Aorta (tissue), 5 donors: ENCODE results near the gene GRM7. TPM values are rescaled to one million over a fixed set of nuclear protein-coding genes. Genes with fewer than 3 reads are reported as not detected.

ENCODE experiments used
- ATAC-seq: fragments of 200-7000 bp; cut with Tn5 transposase; one replicate; pipeline ENCODE4 v1.9.1; 2022; ENCODE audit warnings: moderate library complexity; ENCODE audit not compliant: low FRiP score
- DNase-seq, 2 donors: peaks; one replicate each; pipeline ENCODE4 v3.0.0-alpha.2; 2020
- H3K27ac ChIP-seq, 2 donors: one replicate each; pipeline ENCODE4 v1.5.1; 2013; ENCODE audit warnings: low read length in 2 of 2, mild to moderate bottlenecking in 2 of 2, moderate library complexity in 2 of 2, control low read depth in 1 of 2, inconsistent platforms in 1 of 2, low read depth in 1 of 2
- H3K27me3 ChIP-seq, 2 donors: one replicate each; pipeline ENCODE4 v1.6.1; 2013; ENCODE audit warnings: control low read depth in 1 of 2, low read length in 1 of 2, mild to moderate bottlenecking in 1 of 2, moderate library complexity in 1 of 2; ENCODE audit not compliant: insufficient read depth in 2 of 2, control insufficient read depth in 1 of 2
- H3K36me3 ChIP-seq, 2 donors: one replicate each; pipeline ENCODE4 v1.6.1; 2013; ENCODE audit warnings: control low read depth in 1 of 2, low read length in 1 of 2, mild to moderate bottlenecking in 1 of 2; ENCODE audit not compliant: insufficient read depth in 2 of 2, control insufficient read depth in 1 of 2
- H3K4me1 ChIP-seq, 2 donors: one replicate each; pipeline ENCODE4 v1.6.1; 2013; ENCODE audit warnings: low read length in 2 of 2, control low read depth in 1 of 2, mild to moderate bottlenecking in 1 of 2, moderate library complexity in 1 of 2; ENCODE audit not compliant: insufficient read depth in 2 of 2, control insufficient read depth in 1 of 2
- H3K4me3 ChIP-seq, 2 donors: one replicate each; pipeline ENCODE4 v1.5.1; 2013; ENCODE audit warnings: low read length in 2 of 2, control low read depth in 1 of 2, mild to moderate bottlenecking in 1 of 2
- H3K9me3 ChIP-seq: one replicate; pipeline ENCODE4 v1.6.1; 2013; ENCODE audit warnings: mild to moderate bottlenecking, low read length; ENCODE audit not compliant: control insufficient read depth
- WGBS, 2 donors: extraction: QIAGEN DNeasy Blood & Tissue Kit; methylation state at CpG; one replicate each; pipeline ENCODE4 v1.1.7; 2013; 5-methylcytosine and 5-hydroxymethylcytosine counted together
- intact Hi-C, 2 donors: fragments of 100-400 bp; cut with DNase I; formaldehyde crosslinking; loops; one replicate each; pipeline versions ENCODE4 v1.14.2 to v1.15.0; 2022
- polyA plus RNA-seq, 2 donors: library from polyadenylated mRNA; stranded (reverse); fragments of 200-250 nt; gene quantifications; one replicate each; pipeline ENCODE4 v1.2.3, GENCODE V29; 2013
- total RNA-seq, 2 donors: library from RNA; stranded (reverse); fragmentation: NEBNext Ultra II Directional; extraction: Animal tissue kit (Norgen Biotek cat#: 25700); gene quantifications; one replicate each; pipeline ENCODE4 v1.2.1, GENCODE V29; 2021
- donor health status: healthy with polysubstance abuse.
- donor health status: Bipolar disorder and iron deficiency.
- donor health status: DM: no; HTN: no; CAD: no.
- donor health status: DM: no; HTN: no; CAD: no.
- donor health status: DM: yes; HTN: yes; CAD: no.

The GRM7 gene
- total and polyA plus RNA-seq, 4 donors = 0.10 to 2.5 (median 0.50) TPM

- Histone ChIP-seq H3K36me3 (no peaks in the 10 kb centered on the region), H3K9me3 (no peaks in the 10 kb centered on the region), H3K27me3 (no peaks in the 10 kb centered on the region), H3K27ac (no peak overlapping the region), H3K4me1 (no peaks in the 10 kb centered on the region), H3K4me3 (no peak overlapping the region)
- no peak for DNase-seq
- intact Hi-C loops = no loop called here
- ATAC-seq = no peak
- 95 to 100% methylated on average over 2 of the region's 2 CpGs for WGBS, 2 donors
Measured at GRCh38 chr3:7254251-7254650, 393.3 kb downstream of the GRM7 start.

GRCh38 chr3:7260975-7261374 lies 400.1 kb downstream of the GRM7 start:
- ATAC-seq (no peak), DNase-seq (no peak)
- no peaks in the 10 kb centered on the region for H3K36me3 ChIP-seq
- H3K27ac ChIP-seq = no peak overlapping the region
- no peaks in the 10 kb centered on the region for H3K4me1 ChIP-seq
- H3K27me3 ChIP-seq = no peaks in the 10 kb centered on the region
- intact Hi-C loops = no loop called here
- H3K4me3 ChIP-seq = no peak overlapping the region
- WGBS, 2 donors = 39 to 43% methylated on average over 1 of the region's 1 CpG
- H3K9me3 ChIP-seq = no peaks in the 10 kb centered on the region

- H3K27ac ChIP-seq = no peak overlapping the region
- no peak for ATAC-seq
- DNase-seq = no peak
- H3K27me3 ChIP-seq = no peaks in the 10 kb centered on the region
- no peaks in the 10 kb centered on the region for H3K36me3 ChIP-seq
- no peak overlapping the region for H3K4me3 ChIP-seq
- 91 to 92% methylated on average over 13 of the region's 13 CpGs for WGBS, 2 donors
- intact Hi-C loops = no loop called here
- no peaks in the 10 kb centered on the region for H3K4me1 ChIP-seq
- H3K9me3 ChIP-seq = no peaks in the 10 kb centered on the region
Measured at GRCh38 chr3:7263347-7264195, 402.7 kb downstream of the GRM7 start.

- ATAC-seq = peak; percentile 24
- Histone ChIP-seq H3K36me3 (no peaks in the 10 kb centered on the region), H3K27ac (no peak overlapping the region), H3K4me1 (no peaks in the 10 kb centered on the region), H3K9me3 (no peaks in the 10 kb centered on the region), H3K27me3 (no peaks in the 10 kb centered on the region), H3K4me3 (no peak overlapping the region)
- 77 to 79% methylated on average over 4 of the region's 4 CpGs for WGBS, 2 donors
- intact Hi-C loops = no loop called here
- DNase-seq = no peak
Measured at GRCh38 chr3:7264196-7264526, 403.2 kb downstream of the GRM7 start.

GRCh38 chr3:7265736-7266135 lies 404.8 kb downstream of the GRM7 start:
- no peak for ATAC-seq
- Histone ChIP-seq H3K4me3 (no peak overlapping the region), H3K4me1 (no peaks in the 10 kb centered on the region), H3K27me3 (no peaks in the 10 kb centered on the region), H3K36me3 (no peaks in the 10 kb centered on the region), H3K27ac (no peak overlapping the region), H3K9me3 (no peaks in the 10 kb centered on the region)
- intact Hi-C loops = no loop called here
- WGBS, 2 donors = 72 to 73% methylated on average over 4 of the region's 4 CpGs
- no peak for DNase-seq

GRCh38 chr3:7266551-7266950 lies 405.6 kb downstream of the GRM7 start:
- Histone ChIP-seq H3K27me3 (no peaks in the 10 kb centered on the region), H3K9me3 (no peaks in the 10 kb centered on the region), H3K27ac (no peak overlapping the region), H3K4me3 (no peak overlapping the region), H3K36me3 (no peaks in the 10 kb centered on the region), H3K4me1 (no peaks in the 10 kb centered on the region)
- WGBS, 2 donors = 64 to 67% methylated on average over 1 of the region's 1 CpG
- no peak for DNase-seq
- intact Hi-C loops = no loop called here
- ATAC-seq = no peak

GRCh38 chr3:7270731-7271130 lies 409.8 kb downstream of the GRM7 start:
- ATAC-seq = no peak
- H3K4me3 ChIP-seq = no peak overlapping the region
- H3K27ac ChIP-seq = no peak overlapping the region
- no peaks in the 10 kb centered on the region for H3K4me1 ChIP-seq
- DNase-seq = no peak
- no peaks in the 10 kb centered on the region for H3K27me3 ChIP-seq
- no peaks in the 10 kb centered on the region for H3K9me3 ChIP-seq
- intact Hi-C loops = no loop called here
- 71 to 73% methylated on average over 5 of the region's 5 CpGs for WGBS, 2 donors
- H3K36me3 ChIP-seq = no peaks in the 10 kb centered on the region

GRCh38 chr3:7271631-7272030 lies 410.7 kb downstream of the GRM7 start:
- Histone ChIP-seq H3K9me3 (no peaks in the 10 kb centered on the region), H3K27ac (no peak overlapping the region), H3K36me3 (no peaks in the 10 kb centered on the region), H3K4me1 (no peaks in the 10 kb centered on the region), H3K27me3 (no peaks in the 10 kb centered on the region), H3K4me3 (no peak overlapping the region)
- intact Hi-C loops = no loop called here
- DNase-seq (no peak), ATAC-seq (no peak)
- WGBS, 2 donors = 33 to 37% methylated on average over 3 of the region's 3 CpGs

- 88 to 90% methylated on average over 1 of the region's 1 CpG for WGBS, 2 donors
- intact Hi-C loops = no loop called here
- H3K27me3 ChIP-seq = no peaks in the 10 kb centered on the region
- ATAC-seq (no peak), DNase-seq (no peak)
- no peaks in the 10 kb centered on the region for H3K9me3 ChIP-seq
- no peak overlapping the region for H3K4me3 ChIP-seq
- no peaks in the 10 kb centered on the region for H3K4me1 ChIP-seq
- H3K27ac ChIP-seq = no peak overlapping the region
- no peaks in the 10 kb centered on the region for H3K36me3 ChIP-seq
Measured at GRCh38 chr3:7272203-7272602, 411.3 kb downstream of the GRM7 start.
